ENCODE data around the gene THSD4. TPM values are rescaled to one million over a fixed set of nuclear protein-coding genes. Genes with fewer than 3 reads are reported as not detected.

THSD4 gene
- polyA plus RNA-seq, 1 experiment: 18.8 TPM

DNA sequence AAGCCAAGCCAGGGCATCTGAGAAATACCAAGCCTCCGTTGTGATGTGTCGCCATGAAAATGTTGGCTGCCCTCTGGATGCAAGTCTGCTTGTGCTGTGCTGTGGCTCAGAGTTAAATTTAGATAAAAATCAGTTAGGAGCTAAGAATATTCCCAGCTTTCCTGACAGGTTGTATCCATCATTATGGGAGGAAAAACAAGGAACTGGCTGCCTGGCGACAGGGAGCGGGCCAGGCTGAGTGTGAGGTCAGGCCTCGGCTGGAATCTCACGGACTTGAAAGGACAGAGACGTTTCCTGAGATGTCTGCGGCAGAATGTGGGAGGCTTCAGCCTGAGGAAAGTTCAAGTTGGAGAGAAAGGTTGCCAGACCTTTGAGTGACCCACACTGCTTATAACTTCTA is 213.8 kb downstream of the THSD4 start:
- no peak for DNase-seq (ENCODE audit: low read depth)
- H3K27me3 ChIP-seq (ENCODE audit: control insufficient read depth, insufficient read depth, low read length): no peaks in the 10 kb centered on the region
- POLR2A ChIA-PET: no interaction called here

DNA sequence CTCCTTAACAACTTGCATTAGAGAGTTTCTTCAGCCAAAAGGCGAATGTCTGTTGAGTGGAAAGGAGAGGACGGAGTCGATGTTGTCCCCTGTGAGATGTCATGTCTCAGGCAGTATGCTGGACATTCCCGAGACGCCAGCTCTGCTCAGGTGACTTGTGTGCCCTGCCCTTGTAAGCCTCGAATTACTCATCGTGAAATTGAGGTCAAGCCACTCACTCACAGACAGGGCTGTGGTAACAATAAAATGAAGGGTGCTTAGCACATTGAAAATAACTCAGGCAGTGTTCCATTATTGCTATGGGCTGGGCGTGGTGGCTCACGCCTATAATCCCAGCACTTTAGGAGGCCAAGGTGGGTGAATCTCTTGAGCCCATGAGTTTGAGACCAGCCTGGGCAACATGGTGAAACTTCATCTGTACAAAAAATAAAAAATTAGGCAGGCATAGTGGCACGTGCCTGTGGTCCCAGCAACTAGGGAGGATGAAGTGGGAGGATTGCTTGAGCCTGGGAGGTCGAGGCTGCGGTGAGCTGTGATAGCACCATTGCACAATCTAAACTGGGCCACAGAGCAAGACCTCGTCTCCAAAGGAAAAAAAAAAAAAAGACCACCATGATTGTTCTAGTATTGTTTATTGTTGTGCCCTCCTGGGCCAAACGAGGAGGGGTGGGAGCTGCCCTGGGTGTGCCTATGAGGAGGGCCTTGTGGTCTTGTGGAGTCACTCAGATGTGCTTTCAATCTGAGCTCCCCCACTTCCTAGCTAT is 214.4 kb downstream of the THSD4 start:
- ChIA-PET POLR2A (no interaction called here), CTCF (interaction anchor here (0.6 kb wide), 1 partner anchor 471 kb away, joined by 4 read pairs; no protein-coding TSS in a partner anchor)
- TF ChIP-seq, protein P1, sequence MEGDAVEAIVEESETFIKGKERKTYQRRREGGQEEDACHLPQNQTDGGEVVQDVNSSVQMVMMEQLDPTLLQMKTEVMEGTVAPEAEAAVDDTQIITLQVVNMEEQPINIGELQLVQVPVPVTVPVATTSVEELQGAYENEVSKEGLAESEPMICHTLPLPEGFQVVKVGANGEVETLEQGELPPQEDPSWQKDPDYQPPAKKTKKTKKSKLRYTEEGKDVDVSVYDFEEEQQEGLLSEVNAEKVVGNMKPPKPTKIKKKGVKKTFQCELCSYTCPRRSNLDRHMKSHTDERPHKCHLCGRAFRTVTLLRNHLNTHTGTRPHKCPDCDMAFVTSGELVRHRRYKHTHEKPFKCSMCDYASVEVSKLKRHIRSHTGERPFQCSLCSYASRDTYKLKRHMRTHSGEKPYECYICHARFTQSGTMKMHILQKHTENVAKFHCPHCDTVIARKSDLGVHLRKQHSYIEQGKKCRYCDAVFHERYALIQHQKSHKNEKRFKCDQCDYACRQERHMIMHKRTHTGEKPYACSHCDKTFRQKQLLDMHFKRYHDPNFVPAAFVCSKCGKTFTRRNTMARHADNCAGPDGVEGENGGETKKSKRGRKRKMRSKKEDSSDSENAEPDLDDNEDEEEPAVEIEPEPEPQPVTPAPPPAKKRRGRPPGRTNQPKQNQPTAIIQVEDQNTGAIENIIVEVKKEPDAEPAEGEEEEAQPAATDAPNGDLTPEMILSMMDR (IDR thresholded peaks at IDR 0.05; ENCODE audit: insufficient read depth, low read depth, low read length): no peak
- no peak overlapping the region for H3K4me3 ChIP-seq (ENCODE audit: low read depth, low read length)
- no peaks in the 10 kb centered on the region for H3K36me3 ChIP-seq (ENCODE audit: control insufficient read depth, insufficient read depth, low read length)
- no peaks in the 10 kb centered on the region for H3K27me3 ChIP-seq (ENCODE audit: control insufficient read depth, insufficient read depth, low read length)
- peak; percentile 65 for DNase-seq (ENCODE audit: low read depth)

More for the DNA sequence above, 213.8 kb downstream of the THSD4 start:
- TF ChIP-seq, protein P1 (IDR thresholded peaks at IDR 0.05; ENCODE audit: insufficient read depth, low read depth, low read length): no peak
- CTCF ChIA-PET: interaction anchor here (0.6 to 1.1 kb wide), 3 partner anchors 111 to 472 kb away, joined by 3 to 4 read pairs (median 3); partner anchors contain the start of gene THSD4
- Histone ChIP-seq H3K4me3 (ENCODE audit: low read depth, low read length) (no peak overlapping the region), H3K36me3 (ENCODE audit: control insufficient read depth, insufficient read depth, low read length) (no peaks in the 10 kb centered on the region)

GRCh38 chr15:71330638-71331162 is 215.4 kb downstream of the THSD4 start:
- TF ChIP-seq, protein P1 (IDR thresholded peaks at IDR 0.05; ENCODE audit: insufficient read depth, low read depth, low read length): no peak
- POLR2A ChIA-PET: no interaction called here
- Histone ChIP-seq H3K36me3 (ENCODE audit: control insufficient read depth, insufficient read depth, low read length) (no peaks in the 10 kb centered on the region), H3K4me3 (ENCODE audit: low read depth, low read length) (no peak overlapping the region), H3K27me3 (ENCODE audit: control insufficient read depth, insufficient read depth, low read length) (no peaks in the 10 kb centered on the region)
- CTCF ChIA-PET: interaction anchor here (0.7 kb wide), 1 partner anchor 22 kb away, joined by 3 read pairs; no protein-coding TSS in a partner anchor
- no peak for DNase-seq (ENCODE audit: low read depth)

DNA sequence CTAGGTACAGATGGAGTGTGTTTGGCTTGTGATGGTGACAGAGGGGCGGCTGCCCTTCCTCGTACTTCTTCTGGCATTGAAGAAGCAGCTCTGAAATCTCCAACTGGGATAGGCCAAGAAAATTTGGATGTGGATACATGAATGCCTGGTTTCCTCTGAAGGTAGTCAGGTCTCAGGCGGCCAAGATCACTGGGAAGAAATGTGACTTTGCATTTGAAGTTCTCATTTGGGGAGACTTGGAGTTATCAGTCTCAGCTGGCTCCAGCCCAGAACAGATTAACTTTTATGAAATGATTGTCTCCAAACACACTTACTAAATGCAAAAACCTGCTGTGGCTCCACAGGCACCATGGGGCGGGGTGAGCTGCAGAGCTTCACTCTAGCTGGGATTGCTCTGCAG is 215.9 kb downstream of the THSD4 start:
- Histone ChIP-seq H3K36me3 (ENCODE audit: control insufficient read depth, insufficient read depth, low read length) (no peaks in the 10 kb centered on the region), H3K4me3 (ENCODE audit: low read depth, low read length) (no peak overlapping the region), H3K27me3 (ENCODE audit: control insufficient read depth, insufficient read depth, low read length) (no peaks in the 10 kb centered on the region)
- no peak for DNase-seq (ENCODE audit: low read depth)
- POLR2A ChIA-PET: no interaction called here
- TF ChIP-seq, protein P1 (IDR thresholded peaks at IDR 0.05; ENCODE audit: insufficient read depth, low read depth, low read length): no peak
- CTCF ChIA-PET: interaction anchor here (0.7 kb wide), 1 partner anchor 23 kb away, joined by 3 read pairs; no protein-coding TSS in a partner anchor

DNA sequence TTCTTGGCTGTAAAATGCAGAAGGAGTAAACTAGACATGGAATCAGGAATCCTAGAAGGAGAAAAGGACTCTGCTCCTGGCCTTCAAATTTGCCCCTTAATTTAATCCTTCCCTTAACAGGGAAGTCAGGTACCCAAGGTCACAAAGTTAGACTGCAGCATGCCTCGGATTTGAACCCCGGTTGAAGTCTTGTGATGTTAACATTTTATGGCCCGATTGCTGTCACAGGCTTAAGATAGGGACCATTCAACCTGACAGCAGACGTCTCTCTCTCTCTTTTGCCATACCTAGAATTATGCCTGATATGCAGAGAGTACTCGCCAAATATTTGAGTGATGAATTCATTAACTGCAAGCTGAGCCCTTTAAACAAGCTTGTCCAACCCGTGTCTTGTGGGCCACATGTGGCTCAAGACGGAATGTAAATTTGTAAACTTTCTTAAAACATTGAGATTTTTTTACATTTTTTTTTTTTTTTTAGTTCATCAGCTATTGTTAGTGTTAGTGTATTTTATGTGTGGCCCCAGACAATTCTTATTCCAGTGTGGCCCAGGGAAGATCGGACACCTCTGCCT is 217.2 kb downstream of the THSD4 start:
- no peaks in the 10 kb centered on the region for H3K27me3 ChIP-seq (ENCODE audit: control insufficient read depth, insufficient read depth, low read length)
- DNase-seq (ENCODE audit: low read depth): no peak
- ChIA-PET POLR2A (interaction anchor here (0.6 kb wide), 2 partner anchors 38 to 241 kb away, joined by 4 read pairs; no protein-coding TSS in a partner anchor), CTCF (interaction anchor here (0.5 to 1.3 kb wide), 4 partner anchors 103 to 1235 kb away, joined by 3 read pairs; partner anchors contain the start of gene TLE3)
- TF ChIP-seq, protein P1 (IDR thresholded peaks at IDR 0.05; ENCODE audit: insufficient read depth, low read depth, low read length): no peak
- H3K36me3 ChIP-seq (ENCODE audit: control insufficient read depth, insufficient read depth, low read length): no peaks in the 10 kb centered on the region
- no peak overlapping the region for H3K4me3 ChIP-seq (ENCODE audit: low read depth, low read length)

Data from BJ (cell line).